GM23338 (cell line): ENCODE data around the gene ZNF587.
"Not testable (repeated sequence)": the region's sequence is repeated elsewhere in the genome, so short reads cannot be mapped to it uniquely, and the experiment has no call there.

ENCODE experiments used
- EZH2 ChIP-seq: fragments of 200-600 bp; sonication (generic); IDR thresholded peaks from one replicate; pipeline ENCODE4 v1.8.0; 2017; ENCODE audit warnings: antibody characterized with exemption, mild to moderate bottlenecking, low read depth; ENCODE audit not compliant: unreplicated experiment
- POLR2AphosphoS5 ChIP-seq: IDR thresholded peaks from 2 replicates; pipeline ENCODE4 v1.6.1; 2016; ENCODE audit warnings: antibody characterized with exemption, low read depth
- TF ChIP-seq, protein P1 (sequence below), 2 experiments: fragments of 200-600 bp in 1 of 2; sonication (generic) in 1 of 2; conservative IDR thresholded peaks; 2 replicates each; pipeline versions ENCODE4 v1.5.1 to v1.6.1; 2016 to 2017; ENCODE audit warnings: antibody characterized with exemption in 2 of 2, low read depth in 2 of 2, mild to moderate bottlenecking in 2 of 2, moderate library complexity in 1 of 2

GRCh38 chr19:57821095-57821494 lies 28.6 kb upstream of the ZNF587 start:
- TF ChIP-seq EZH2, POLR2AphosphoS5: not testable (repeated sequence)
- TF ChIP-seq, protein P1, sequence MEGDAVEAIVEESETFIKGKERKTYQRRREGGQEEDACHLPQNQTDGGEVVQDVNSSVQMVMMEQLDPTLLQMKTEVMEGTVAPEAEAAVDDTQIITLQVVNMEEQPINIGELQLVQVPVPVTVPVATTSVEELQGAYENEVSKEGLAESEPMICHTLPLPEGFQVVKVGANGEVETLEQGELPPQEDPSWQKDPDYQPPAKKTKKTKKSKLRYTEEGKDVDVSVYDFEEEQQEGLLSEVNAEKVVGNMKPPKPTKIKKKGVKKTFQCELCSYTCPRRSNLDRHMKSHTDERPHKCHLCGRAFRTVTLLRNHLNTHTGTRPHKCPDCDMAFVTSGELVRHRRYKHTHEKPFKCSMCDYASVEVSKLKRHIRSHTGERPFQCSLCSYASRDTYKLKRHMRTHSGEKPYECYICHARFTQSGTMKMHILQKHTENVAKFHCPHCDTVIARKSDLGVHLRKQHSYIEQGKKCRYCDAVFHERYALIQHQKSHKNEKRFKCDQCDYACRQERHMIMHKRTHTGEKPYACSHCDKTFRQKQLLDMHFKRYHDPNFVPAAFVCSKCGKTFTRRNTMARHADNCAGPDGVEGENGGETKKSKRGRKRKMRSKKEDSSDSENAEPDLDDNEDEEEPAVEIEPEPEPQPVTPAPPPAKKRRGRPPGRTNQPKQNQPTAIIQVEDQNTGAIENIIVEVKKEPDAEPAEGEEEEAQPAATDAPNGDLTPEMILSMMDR (conservative IDR thresholded peaks at IDR 0.05; ENCODE audit: low read depth in 2 of 2) = not testable (repeated sequence)
